ENCODE data around the gene SUSD3.
A peak's percentile ranks its signal among the peaks of the same experiment; 100 is the strongest.
"Not testable (repeated sequence)": the region's sequence is repeated elsewhere in the genome, so short reads cannot be mapped to it uniquely, and the experiment has no call there.

The SUSD3 gene

GRCh38 chr9:93058355-93059010 is at the start of gene SUSD3:
Gene SUSD3 (plus strand): TSS chr9:93058701. CDS start chr9:93058743, 42 bp downstream.
- no peaks in the 10 kb centered on the region for H3K9me3 Mint-ChIP-seq
- ATAC-seq = peak; percentile 75
- H3K4me3 Mint-ChIP-seq = peak within 1 kb of the TSS; percentile 89 to 92
- DNase-seq = peak; percentile 57 to 71
- H3K27ac Mint-ChIP-seq = peak within 1 kb of the TSS; percentile 95 to 98
- H3K4me1 Mint-ChIP-seq = peaks cover 82% of the 10 kb centered on the region
- no peaks in the 10 kb centered on the region for H3K27me3 Mint-ChIP-seq

- Mint-ChIP-seq H3K9me3 (no peaks in the 10 kb centered on the region), H3K27me3 (no peaks in the 10 kb centered on the region), H3K4me3 (peak overlapping the region in 1 of 2 donors; percentile 4), H3K27ac (peak overlapping the region; percentile 52 to 93), H3K4me1 (peaks cover 51% of the 10 kb centered on the region)
- ATAC-seq (no peak), DNase-seq (no peak)
Measured at GRCh38 chr9:93009337-93010015, 49.0 kb upstream of the SUSD3 start.

GRCh38 chr9:93010056-93010455 is 48.4 kb upstream of the SUSD3 start:
- Mint-ChIP-seq H3K27me3 (no peaks in the 10 kb centered on the region), H3K4me1 (peaks cover 48% of the 10 kb centered on the region), H3K4me3 (no peak overlapping the region), H3K27ac (no peak overlapping the region), H3K9me3 (no peaks in the 10 kb centered on the region)
- no peak for DNase-seq
- ATAC-seq = no peak

- H3K4me3 Mint-ChIP-seq = no peak overlapping the region
Measured at GRCh38 chr9:93010704-93011103, 47.8 kb upstream of the SUSD3 start.

GRCh38 chr9:93011114-93011513 is 47.4 kb upstream of the SUSD3 start:
- peak overlapping the region in 1 of 2 donors; percentile 42 for H3K27ac Mint-ChIP-seq

More at GRCh38 chr9:93010704-93011103, 47.8 kb upstream of the SUSD3 start:
- DNase-seq (no peak), ATAC-seq (no peak)
- Mint-ChIP-seq H3K27ac (peak overlapping the region in 1 of 2 donors; percentile 68), H3K27me3 (no peaks in the 10 kb centered on the region), H3K4me1 (peaks cover 46% of the 10 kb centered on the region), H3K9me3 (no peaks in the 10 kb centered on the region)

GRCh38 chr9:93012963-93013855 is 45.3 kb upstream of the SUSD3 start:
- no peak overlapping the region for H3K4me3 Mint-ChIP-seq
- peak; percentile 37 for ATAC-seq
- H3K27ac Mint-ChIP-seq = peak overlapping the region in 1 of 2 donors; percentile 44
- no peaks in the 10 kb centered on the region for H3K27me3 Mint-ChIP-seq
- peak in 1 of 2 donors; percentile 7 for DNase-seq
- H3K4me1 Mint-ChIP-seq = peaks cover 50% of the 10 kb centered on the region
- H3K9me3 Mint-ChIP-seq = no peaks in the 10 kb centered on the region

More at GRCh38 chr9:93011114-93011513, 47.4 kb upstream of the SUSD3 start:
- Mint-ChIP-seq H3K9me3 (no peaks in the 10 kb centered on the region), H3K4me1 (peaks cover 42% of the 10 kb centered on the region), H3K4me3 (no peak overlapping the region), H3K27me3 (no peaks in the 10 kb centered on the region)
- no peak for ATAC-seq
- peak in 1 of 2 donors; percentile 7 for DNase-seq

GRCh38 chr9:93013856-93014582 is 44.5 kb upstream of the SUSD3 start:
- Mint-ChIP-seq H3K27ac (peak overlapping the region; percentile 10 to 81), H3K27me3 (no peaks in the 10 kb centered on the region), H3K4me1 (peaks cover 54% of the 10 kb centered on the region), H3K4me3 (no peak overlapping the region), H3K9me3 (no peaks in the 10 kb centered on the region)
- no peak for ATAC-seq
- DNase-seq = no peak

GRCh38 chr9:93015190-93015589 is 43.3 kb upstream of the SUSD3 start:
- not testable (repeated sequence) for H3K27me3 Mint-ChIP-seq, H3K4me3 Mint-ChIP-seq, ATAC-seq, H3K9me3 Mint-ChIP-seq, DNase-seq
- H3K27ac Mint-ChIP-seq = peak overlapping the region in 1 of 2 donors; percentile 86
- peaks cover 58% of the 10 kb centered on the region for H3K4me1 Mint-ChIP-seq

- DNase-seq (peak in 1 of 2 donors; percentile 4), ATAC-seq (no peak)
- Mint-ChIP-seq H3K27ac (no peak overlapping the region), H3K4me1 (peaks cover 68% of the 10 kb centered on the region), H3K27me3 (no peaks in the 10 kb centered on the region), H3K9me3 (no peaks in the 10 kb centered on the region), H3K4me3 (no peak overlapping the region)
Measured at GRCh38 chr9:93017621-93018020, 40.9 kb upstream of the SUSD3 start.

GRCh38 chr9:93020151-93020550 is 38.4 kb upstream of the SUSD3 start:
- no peak overlapping the region for H3K4me3 Mint-ChIP-seq
- H3K4me1 Mint-ChIP-seq = peaks cover 78% of the 10 kb centered on the region
- DNase-seq = no peak
- H3K27ac Mint-ChIP-seq = peak overlapping the region in 1 of 2 donors; percentile 89
- H3K9me3 Mint-ChIP-seq = no peaks in the 10 kb centered on the region
- H3K27me3 Mint-ChIP-seq = no peaks in the 10 kb centered on the region
- ATAC-seq = no peak

- peak; percentile 95 for ATAC-seq
- peak in 1 of 2 donors; percentile 81 for DNase-seq
- H3K27me3 Mint-ChIP-seq = no peaks in the 10 kb centered on the region
- H3K9me3 Mint-ChIP-seq = no peaks in the 10 kb centered on the region
- H3K4me3 Mint-ChIP-seq = peak overlapping the region; percentile 6 to 57
- peak overlapping the region; percentile 96 to 97 for H3K27ac Mint-ChIP-seq
- peaks cover 87% of the 10 kb centered on the region for H3K4me1 Mint-ChIP-seq
Measured at GRCh38 chr9:93020771-93021670, 37.5 kb upstream of the SUSD3 start.

- ATAC-seq = no peak
- Mint-ChIP-seq H3K9me3 (no peaks in the 10 kb centered on the region), H3K27me3 (no peaks in the 10 kb centered on the region), H3K4me1 (peaks cover 97% of the 10 kb centered on the region), H3K4me3 (no peak overlapping the region), H3K27ac (peak overlapping the region in 1 of 2 donors; percentile 96)
- DNase-seq = no peak
Measured at GRCh38 chr9:93022066-93022465, 36.4 kb upstream of the SUSD3 start.

GRCh38 chr9:93022721-93023520 is 35.6 kb upstream of the SUSD3 start:
- Mint-ChIP-seq H3K27ac (peak overlapping the region; percentile 46 to 94), H3K27me3 (no peaks in the 10 kb centered on the region), H3K4me3 (no peak overlapping the region), H3K4me1 (peaks cover 99% of the 10 kb centered on the region), H3K9me3 (no peaks in the 10 kb centered on the region)
- ATAC-seq (no peak), DNase-seq (no peak)

GRCh38 chr9:93023521-93023815 is 35.0 kb upstream of the SUSD3 start:
- ATAC-seq (no peak), DNase-seq (no peak)
- peak overlapping the region in 1 of 2 donors; percentile 31 for H3K4me3 Mint-ChIP-seq
- peak overlapping the region; percentile 70 to 94 for H3K27ac Mint-ChIP-seq
- H3K4me1 Mint-ChIP-seq = peaks cover 99% of the 10 kb centered on the region
- H3K9me3 Mint-ChIP-seq = no peaks in the 10 kb centered on the region
- H3K27me3 Mint-ChIP-seq = no peaks in the 10 kb centered on the region
